Daoy (cell line): ENCODE measurements around the gene ZNF611. TPM values are rescaled to one million over a fixed set of nuclear protein-coding genes. Genes with fewer than 3 reads are reported as not detected.
A peak's percentile ranks its signal among the peaks of the same experiment; 100 is the strongest.
"Not testable (repeated sequence)": the region's sequence is repeated elsewhere in the genome, so short reads cannot be mapped to it uniquely, and the experiment has no call there.

Experiments used
- DNase-seq: peaks from one replicate; pipeline ENCODE4 v3.0.0-alpha.2; 2015; ENCODE audit warnings: low read depth
- total RNA-seq: library from RNA; depleted of rRNA; stranded (reverse); fragments of >200 nt; shearing (Covaris generic); gene quantifications from 2 replicates; pipeline ENCODE4 v1.2.3, GENCODE V29; 2014; rRNA removed

The ZNF611 gene
- total RNA-seq, result 12.5 and 15.0 TPM in 2 replicates

DNA sequence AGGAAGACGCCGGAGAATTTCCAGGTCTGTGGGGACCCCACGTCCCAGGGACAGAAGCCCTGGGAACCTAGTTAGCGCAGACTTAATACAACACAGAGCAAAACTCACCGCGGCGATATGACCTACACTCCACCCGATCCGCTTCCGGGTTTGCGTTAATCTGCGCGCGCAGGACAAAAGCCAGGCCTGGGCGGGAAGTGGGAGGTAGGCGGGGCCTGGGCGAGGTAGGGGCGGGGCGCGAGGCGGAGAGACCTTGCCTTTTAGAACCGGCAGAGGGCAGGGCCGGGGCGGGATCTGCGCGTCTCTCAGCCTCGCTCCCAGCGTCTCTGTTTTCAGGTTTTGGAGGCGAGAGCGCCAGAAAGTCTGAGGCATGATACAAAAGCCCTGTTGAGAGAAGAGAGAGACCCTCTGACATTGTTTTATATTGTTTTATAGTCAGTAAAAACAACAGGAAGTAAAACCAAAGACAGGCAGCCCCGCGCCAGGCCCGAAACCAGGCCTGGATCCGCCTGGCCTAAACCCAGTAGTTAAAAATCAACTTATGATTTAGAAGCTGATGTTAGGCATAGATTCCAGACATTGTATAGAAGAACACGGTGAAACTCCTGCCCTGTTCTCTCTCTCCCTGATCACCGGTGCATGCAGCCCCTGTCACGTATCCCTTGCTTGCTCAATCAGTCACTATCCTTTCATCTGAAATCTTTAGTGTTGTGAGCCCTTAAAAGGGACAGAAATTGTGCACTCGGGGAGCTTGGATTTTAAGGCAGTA, at the start of gene ZNF611:
TSS of gene ZNF611 (minus strand) at position 152 of the 769 bp plus-strand sequence. CDS start 19,150 bp downstream, outside the sequence.
- DNase-seq, result peak; percentile 98

DNA sequence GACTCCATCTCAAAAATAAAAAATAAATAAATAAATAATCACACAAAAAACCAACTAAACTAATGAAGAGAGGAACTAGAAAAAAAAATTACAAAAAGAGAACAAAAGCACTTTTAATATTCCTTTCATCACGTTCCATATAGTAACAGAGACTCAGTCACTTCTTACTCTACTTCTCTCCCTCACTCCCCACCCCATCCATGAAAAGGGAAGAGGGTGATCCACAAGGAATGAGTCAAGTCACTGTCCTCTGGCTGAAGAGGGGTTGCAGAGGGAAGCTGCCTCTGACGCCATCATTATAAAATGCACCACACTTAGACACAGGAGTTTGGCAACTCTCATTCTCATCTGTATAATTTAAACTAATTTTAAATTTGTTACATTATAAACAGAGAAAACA, 48.0 kb upstream of the ZNF611 start:
- DNase-seq, result not testable (repeated sequence)

DNA sequence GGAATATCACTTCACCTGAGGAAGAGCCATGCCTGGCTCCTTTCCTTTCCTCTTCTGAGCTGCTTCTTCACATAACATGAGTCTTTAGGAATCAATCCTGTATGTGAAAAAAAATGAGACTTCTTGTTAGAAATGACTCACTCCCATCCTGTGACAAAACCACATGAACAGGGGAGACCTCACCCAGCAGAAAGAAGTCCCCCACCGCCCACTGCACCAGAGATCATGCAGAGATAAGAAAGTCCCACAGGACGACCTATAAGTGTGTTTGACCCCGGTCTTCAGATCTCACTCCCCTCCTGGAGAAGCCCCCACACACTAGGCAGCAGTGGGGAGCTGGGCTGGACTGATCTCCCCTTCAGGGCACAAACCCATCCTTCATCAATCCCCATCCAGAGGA, 44.0 kb upstream of the ZNF611 start:
- peak; percentile 10 for DNase-seq

DNA sequence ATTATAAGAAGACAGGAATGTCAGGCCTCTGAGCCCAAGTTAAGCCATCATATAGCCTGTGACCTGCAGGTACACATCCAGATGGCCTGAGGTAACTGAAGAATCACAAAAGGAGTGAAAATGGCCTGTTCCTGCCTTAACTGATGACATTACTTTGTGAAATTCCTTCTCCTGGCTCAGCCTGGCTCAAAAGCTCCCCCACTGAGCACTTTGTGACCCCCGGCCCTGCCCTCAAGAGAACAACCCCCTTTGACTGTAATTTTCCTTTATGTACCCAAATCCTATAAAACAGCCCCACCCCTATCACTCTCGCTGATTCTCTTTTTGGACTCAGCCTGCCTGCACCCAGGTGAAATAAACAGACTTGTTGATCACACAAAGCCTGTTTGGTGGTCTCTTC, 21.6 kb upstream of the ZNF611 start:
- DNase-seq, result not testable (repeated sequence)

DNA sequence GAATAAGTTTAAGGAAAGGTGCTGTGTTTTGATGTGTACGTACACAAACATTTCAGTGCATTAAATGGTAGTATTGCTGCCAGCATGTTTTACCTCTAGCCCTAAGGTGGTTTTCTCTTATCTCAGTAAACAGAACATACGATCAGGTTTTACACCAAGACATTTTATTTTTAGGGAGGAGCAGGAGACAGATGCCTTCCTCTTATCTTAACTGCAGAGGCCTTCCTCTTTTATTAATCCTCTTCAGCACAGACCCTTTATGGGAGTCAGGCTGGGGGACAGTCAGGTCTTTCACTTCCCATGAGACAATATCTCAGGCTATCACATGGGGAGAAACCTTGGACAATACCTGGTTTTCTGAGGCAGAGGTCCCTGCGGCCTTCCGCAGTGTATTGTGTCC, 14.9 kb upstream of the ZNF611 start:
- DNase-seq, result no peak

DNA sequence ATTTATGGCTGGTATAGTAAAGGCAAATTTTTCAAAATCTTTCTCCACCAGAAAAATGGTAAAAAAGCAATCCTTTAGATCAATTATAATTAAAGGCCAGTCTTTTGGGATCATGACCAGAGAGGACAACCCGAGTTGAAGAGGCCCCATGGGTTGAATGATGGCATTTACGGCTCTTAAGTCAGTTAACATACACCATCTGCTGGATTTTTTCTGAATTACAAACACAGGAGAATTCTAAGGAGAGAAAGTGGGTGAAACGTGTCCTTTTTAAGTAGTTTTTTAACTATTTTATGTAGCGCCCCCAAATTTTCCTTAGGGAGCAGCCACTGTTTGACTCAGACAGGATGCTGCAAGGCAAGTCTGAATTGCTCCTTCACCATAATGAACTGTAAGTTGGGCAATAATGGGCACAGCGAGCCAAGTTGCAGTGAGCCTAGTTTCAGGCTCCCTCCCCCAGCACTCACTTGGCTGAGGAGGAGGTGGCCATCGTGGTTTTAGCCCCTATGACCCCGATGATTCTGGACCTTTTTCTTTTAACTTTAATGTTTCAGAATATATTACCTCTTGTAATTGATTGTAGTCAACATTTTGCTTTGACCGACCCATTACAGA, 13.6 kb upstream of the ZNF611 start:
- peak; percentile 15 for DNase-seq

DNA sequence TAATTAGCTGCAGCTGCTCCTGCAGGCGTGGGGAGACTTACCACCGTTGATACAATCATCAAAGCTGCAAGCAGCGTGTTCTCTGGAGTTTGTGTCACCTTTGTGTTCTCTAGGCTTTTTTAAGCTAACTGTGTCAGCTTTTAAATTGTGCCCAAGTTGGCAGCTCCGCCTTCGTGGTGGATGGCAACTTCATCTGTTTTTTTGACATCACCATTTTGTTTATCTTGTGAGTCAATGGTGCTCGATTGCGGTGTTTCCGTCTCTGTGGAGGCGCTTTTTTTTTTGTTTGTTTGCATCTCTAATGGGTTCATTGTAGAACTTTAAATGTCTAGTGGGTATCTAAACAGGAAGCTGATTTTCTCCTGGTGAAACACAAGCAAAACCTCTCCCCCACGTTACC, 11.1 kb upstream of the ZNF611 start:
- peak; percentile 33 for DNase-seq

DNA sequence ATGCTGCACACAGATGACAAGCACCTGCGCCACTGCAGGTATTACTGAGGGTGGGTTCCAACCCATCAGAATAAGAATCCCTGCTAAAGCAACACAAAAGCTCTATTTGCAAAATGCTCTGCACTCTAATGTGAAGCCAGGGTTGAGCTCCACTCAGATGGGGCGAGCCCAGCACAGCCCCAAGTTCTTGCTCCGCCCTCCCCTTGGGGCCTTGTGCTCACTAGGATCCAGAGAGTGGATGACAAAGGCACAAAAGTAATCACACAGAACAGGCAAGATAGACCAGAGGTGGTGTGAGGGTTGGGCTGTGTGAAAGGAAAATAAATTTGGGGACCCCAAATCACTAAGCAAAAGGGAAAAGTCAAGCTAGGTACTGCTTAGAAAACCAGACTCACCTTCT, 8.2 kb upstream of the ZNF611 start:
- no peak for DNase-seq

DNA sequence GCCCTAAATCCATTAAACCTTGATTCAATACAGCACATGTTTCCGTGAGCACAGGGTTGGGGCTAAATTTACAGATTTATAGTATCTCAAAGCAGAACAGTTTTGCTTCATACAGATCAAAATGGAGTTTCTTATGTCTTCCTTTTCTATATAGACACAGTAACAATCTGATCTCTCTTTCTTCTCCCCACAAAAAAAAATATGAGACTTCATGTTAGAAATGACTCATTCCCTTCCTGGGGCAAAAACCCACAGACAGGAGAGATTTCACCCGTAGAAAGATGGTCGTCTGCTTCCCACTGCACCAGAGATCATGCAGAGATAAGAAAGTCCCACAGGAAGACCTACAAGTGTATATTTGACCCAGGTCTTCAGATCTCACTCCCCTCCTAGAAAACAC, 7.7 kb upstream of the ZNF611 start:
- DNase-seq, result no peak

DNA sequence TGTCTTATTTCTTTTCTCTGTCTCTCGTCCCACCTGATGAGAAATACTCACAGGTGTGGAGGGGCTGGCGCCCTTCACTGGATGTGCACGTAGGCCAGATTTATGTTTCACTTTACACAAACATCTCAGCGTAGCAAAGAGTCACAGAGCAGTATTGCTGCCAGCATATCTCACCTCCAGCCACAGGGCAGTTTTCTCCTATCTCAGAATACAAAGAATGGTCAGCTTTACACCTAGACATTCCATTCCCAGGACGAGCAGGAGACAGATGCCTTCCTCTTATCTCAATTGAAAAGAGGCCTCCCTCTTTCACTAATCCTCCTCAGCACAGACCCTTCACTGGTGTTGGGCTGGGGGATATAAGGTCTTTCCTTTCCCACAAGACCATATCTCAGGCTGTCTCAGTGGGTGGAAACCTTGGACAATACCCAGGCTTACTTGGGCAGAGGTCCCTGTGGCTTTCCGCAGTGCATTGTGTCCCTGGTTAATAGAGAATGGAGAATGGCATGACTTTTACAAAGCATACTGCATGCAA, 7.2 kb upstream of the ZNF611 start:
- no peak for DNase-seq

DNA sequence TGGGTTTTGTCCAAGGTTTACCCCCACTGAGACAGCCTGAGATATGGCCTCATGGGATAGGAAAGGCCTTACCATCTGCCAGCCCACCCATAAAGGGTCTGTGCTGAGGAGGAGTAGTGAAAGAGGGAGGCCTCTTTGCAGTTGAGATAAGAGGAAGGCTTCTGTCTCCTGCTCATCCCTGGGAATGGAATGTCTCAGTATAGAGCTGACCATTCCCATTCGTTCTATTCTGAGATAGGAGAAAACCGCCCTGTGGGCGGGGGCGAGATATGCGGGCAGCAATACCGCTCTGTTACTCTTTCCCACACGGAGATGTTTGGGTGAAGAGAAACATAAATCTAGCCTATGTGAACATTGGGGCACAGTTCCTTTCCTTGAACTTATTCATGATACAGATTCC, 6.5 kb upstream of the ZNF611 start:
- DNase-seq, result not testable (repeated sequence)

DNA sequence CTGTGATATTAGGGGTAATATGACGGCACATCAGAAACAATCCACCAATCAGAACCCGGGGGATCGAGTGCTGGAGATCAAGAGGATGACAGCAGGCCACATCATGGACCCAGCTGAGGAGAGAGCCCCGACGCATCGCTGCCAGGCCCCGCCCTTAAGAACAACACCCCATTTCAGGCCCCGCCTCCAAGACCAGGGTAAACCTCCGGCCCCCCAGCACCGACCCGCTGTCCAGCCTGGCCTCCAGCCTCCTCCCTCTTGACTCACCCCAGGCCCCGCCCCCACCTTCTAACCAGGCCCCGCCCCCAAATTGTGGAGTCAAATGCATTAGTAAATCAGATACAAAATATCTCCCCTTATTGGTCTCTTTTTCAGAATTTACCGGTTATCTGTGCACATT, 4.7 kb upstream of the ZNF611 start:
- no peak for DNase-seq

DNA sequence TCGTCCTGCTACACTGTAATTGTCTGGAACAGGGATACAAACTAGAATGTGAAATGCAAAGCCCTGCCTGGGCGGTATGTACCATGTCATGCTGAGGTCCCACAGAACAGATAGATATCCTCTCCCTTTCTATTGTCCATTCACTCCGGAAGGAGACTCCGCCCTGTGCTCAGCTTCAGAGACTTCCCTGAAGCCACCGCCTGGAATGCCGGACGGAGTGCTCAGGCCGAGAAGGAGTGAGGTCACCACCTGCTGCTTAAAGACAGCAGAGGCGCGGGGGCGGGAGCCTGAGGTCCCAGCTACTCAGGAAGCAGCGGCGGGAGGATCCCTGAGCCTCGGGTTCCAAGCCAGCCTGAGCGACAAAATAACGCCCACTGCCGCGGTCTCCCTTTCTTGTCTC, 890 bp upstream of the ZNF611 start:
- peak; percentile 89 for DNase-seq

DNA sequence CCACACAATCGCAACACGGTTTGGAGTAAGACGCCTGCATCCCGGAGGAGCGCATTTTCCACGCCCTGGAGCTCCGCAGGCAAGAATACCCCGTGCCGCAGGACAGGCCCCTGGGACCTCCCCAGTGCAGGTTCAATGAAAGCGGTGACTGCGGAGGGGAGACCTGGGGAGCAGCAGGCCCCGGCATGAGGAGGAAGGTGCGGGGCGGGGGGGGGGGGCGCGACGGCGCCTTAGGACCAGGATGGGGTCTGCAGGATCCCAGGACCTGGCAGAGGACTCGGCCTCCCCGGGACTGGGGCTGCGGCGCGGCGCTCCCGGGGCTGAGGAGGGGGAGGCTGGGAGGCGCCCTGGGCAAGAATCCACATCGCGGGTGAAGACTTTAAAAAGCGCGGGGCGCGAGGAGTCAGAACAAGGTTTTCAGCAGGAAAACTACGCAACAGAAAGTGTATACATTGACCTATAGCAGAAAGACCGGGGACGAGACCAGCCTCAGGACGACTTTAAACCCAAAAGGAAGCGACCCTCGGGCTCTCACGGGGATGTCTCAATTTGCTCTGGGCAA, 432 bp downstream of the ZNF611 start:
- DNase-seq, result no peak

DNA sequence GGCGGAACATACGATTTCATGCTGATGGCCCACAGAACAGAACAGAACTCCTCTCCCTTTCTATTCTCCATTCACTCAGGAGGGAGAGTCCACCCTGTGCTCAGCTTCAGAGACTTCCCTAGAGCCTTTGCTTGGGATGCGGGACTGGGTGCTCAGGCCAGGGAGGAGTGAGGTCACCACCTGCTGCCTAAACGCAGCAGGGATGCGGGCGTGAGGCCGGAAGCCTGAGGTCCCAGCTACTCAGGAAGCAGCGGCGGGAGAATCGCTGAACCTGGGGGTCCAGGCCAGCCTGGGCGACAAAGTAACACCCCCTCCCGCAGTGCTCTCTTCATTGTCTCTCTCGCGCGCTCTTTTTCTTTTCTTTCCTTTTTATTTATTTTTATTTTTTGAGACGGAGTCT, 8.8 kb downstream of the ZNF611 start:
- DNase-seq, result not testable (repeated sequence)

DNA sequence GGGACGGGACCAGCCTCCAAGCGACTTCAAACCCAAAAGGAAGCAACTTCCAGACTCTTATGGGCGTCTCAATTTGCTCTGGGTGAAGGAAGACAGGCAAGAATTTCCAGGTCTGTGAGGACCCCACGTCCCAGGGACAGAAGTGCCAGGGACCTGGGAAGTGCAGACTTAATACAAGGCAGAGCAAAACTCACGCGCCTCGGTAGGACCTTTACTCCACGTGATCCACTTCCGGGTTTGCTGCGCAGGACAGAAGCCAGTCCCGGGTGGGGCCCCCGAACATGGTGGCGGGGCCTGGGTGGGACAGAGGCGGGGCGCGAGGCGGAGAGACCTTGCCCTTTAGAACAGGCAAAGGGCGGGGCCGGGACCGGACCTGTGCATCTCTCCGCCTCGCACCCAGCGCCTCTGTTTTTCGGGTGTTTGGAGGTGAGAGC, 9.3 kb downstream of the ZNF611 start:
- no peak for DNase-seq

DNA sequence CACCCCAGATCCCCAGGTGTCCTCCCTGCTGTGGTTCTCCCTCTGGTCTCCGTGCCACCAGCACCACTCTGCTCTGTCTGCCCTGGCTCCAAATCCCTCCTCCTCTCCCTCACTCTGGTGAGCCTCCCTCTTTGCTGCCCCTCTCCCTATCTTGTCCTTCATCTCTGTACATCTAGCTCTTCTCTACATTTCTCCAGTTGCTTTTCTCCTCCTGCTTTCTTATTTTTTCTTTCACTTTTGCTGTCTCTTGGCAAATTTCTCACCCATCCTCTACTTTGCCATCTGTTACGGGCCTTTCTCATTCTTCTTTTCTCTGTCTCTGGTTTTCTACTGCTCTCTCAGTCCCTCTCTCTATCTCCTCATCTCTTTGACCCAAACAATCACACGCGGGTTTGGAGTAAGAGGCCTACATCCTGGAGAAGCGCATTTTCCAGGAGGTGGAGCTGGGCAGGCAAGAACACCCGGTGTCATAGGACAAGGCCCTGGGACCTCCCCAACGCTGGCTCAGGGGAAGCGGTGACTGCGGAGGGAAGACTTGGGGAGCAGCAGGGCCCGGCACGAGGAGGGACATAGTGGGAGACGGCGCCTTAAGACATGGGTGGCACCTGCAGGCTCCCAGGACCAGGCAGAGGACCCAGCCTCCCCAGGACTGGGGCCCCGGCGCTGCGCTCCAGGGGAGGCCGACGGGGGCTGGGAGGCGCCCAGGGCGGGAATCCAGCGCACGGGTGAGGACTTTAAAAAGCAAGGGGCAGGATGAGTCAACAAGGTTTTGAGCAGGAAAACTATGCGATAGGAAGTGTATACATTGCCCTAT, 9.9 kb downstream of the ZNF611 start:
- no peak for DNase-seq

DNA sequence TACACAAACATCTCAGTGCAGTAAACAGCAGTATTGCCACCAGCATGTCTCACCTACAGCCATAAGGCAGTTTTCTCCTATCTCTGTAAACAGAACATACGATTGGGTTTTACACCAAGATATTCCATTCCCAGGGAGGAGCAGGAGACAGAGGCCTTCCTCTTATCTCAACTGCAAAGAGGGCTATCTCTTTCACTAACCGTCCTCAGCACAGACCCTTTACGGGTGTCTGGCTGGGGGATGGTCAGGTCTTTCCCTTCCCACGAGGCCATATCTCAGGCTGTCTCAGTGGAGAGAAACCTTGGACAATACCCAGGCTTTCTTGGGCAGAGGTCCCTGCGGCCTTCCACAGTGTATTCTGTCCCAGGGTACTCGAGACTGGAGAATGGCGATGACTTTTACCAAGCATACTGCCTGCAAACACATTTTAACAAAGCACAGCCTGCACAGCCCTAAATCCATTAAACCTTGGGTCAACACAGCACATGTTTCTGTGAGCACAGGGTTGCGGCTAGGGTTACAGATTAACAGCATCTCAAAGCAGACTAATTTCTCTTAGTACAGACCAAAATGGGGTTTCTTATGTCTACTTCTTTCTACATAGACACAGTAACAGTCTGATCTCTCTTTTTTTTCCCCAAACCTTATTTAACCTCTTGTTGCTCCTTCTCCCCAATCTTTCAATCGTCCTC, 10.8 kb downstream of the ZNF611 start:
- DNase-seq, result not testable (repeated sequence)

DNA sequence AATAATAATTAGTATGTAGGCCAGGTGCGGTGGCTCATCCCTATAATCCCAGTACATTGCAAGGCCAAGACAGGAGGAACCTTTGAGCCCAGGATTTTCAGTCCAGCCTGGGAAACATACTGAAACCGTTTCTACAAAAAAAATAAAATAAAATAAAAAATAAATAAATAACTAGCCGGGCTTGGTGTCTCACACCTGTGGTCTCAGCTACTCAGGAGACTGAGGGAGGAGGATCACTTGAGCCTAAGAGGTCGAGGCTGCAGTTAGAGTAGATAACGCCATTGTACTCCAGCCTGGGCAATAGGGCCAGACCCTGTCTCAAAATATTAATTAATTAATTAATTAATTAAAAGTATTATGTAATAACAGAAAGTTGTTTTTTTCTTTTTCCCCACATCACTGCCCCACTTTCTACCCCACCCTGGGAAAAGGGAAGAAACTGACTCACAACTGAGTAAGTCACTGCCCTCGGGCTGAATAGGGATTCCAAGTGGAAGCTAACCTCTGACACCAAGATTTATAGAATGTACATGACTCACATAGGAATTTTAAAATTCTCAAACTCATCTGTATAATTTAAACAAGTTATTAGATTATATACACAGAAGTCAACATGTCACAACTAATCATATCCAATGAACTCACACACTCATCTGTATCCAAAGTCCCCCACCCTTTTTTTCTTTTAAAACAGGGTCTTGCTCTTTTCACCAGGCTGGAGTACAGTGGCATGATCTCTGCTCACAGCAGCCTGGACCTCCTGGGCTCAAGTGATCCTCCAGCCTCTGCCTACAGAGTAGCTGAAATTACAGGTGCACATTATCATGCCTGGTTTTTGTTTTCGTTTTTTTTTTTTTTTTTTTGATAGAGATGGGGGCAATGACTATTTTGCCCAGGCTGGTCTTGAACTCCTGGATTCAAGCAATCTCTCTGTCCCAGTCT, 12.5 kb downstream of the ZNF611 start:
- DNase-seq, result peak; percentile 88

DNA sequence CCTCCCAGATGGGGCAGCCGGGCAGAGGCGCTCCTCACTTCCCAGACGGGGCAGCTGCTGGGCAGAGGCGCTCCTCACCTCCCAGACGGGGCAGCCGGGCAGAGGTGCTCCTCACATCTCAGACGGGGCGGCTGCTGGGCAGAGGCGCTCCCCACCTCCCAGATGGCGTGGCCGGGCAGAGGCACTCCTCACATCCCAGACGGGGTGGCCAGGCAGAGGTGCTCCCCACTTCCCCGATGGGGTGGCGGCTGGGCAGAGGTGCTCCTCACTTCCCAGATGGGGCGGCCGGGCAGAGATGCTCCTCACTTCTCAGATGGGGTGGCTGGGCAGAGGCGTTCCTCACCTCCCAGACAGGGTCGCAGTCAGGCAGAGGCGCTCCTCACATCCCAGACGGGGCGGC, 14.3 kb downstream of the ZNF611 start:
- DNase-seq, result not testable (repeated sequence)
